ENCODE measurements around the gene COA8. TPM values are rescaled to one million over a fixed set of nuclear protein-coding genes. Genes with fewer than 3 reads are reported as not detected.

COA8 gene
- polyA plus RNA-seq, 1 of the 3 experiments (the other 2 are of a cell fraction): 25.2 TPM

GRCh38 chr14:103568952-103569351 is 6.2 kb downstream of the COA8 start:
- Histone ChIP-seq H4K20me1 (ENCODE audit: insufficient read depth) (peaks cover 60% of the 10 kb centered on the region), H3K4me2 (no peak overlapping the region)
- CTCF ChIA-PET: interaction anchor here (0.7 to 2.5 kb wide), 4 partner anchors 12 to 1918 kb away, joined by 3 to 7 read pairs (median 4); no protein-coding TSS in a partner anchor

GRCh38 chr14:103569408-103569807 is 6.6 kb downstream of the COA8 start:
- H3F3A ChIP-seq (replicated peaks; ENCODE audit: insufficient read depth): peaks cover 4% of the 10 kb centered on the region
- ChIA-PET CTCF (interaction anchor here (0.7 to 2.5 kb wide), 3 partner anchors 12 to 38 kb away, joined by 3 to 7 read pairs (median 5); no protein-coding TSS in a partner anchor), POLR2A (no interaction called here)
- H3K27me3 ChIP-seq (ENCODE audit: insufficient read depth): no peaks in the 10 kb centered on the region
- TF ChIP-seq NFIC (IDR thresholded peaks at IDR 0.05; ENCODE audit: borderline replicate concordance) (no peak), MEF2A (IDR thresholded peaks at IDR 0.05; ENCODE audit: borderline replicate concordance, low read depth) (no peak), RAD21 (IDR thresholded peaks at IDR 0.05; ENCODE audit: low read length) (no peak), REST (IDR thresholded peaks at IDR 0.05; ENCODE audit: low read depth, low read length) (no peak), GABPA (IDR thresholded peaks at IDR 0.05; ENCODE audit: low read depth) (no peak), RXRA (IDR thresholded peaks at IDR 0.05; ENCODE audit: borderline replicate concordance, low read depth) (no peak), FOXM1 (IDR thresholded peaks at IDR 0.05; ENCODE audit: low read depth) (no peak), RCOR1 (IDR thresholded peaks at IDR 0.05; ENCODE audit: low read length) (no peak), SMC3 (IDR thresholded peaks at IDR 0.05; ENCODE audit: low read depth, low read length) (no peak), NRF1 (IDR thresholded peaks at IDR 0.05; ENCODE audit: low read depth, low read length) (no peak), FOSL2 (IDR thresholded peaks at IDR 0.05; ENCODE audit: borderline replicate concordance, low read depth) (no peak)
- peaks cover 60% of the 10 kb centered on the region for H4K20me1 ChIP-seq (ENCODE audit: insufficient read depth)
- H3K36me3 ChIP-seq (replicated peaks in 1 of 2; ENCODE audit: control insufficient read depth in 1 of 2, insufficient read depth in 2 of 2, low read length in 1 of 2): peaks cover 1 to 20% of the 10 kb centered on the region in 2 experiments
- H2AFZ ChIP-seq (ENCODE audit: low read depth): no peak overlapping the region
- WGBS (ENCODE audit: low lambda C conversion rate): 94% methylated on average over 11 of the region's 11 CpGs
- H3K4me1 ChIP-seq (ENCODE audit: control insufficient read depth in 1 of 2, insufficient read depth in 2 of 2, low read depth in 1 of 2, low read length in 1 of 2): no peaks in the 10 kb centered on the region
- peaks cover 100% of the 10 kb centered on the region for H3K79me2 ChIP-seq (ENCODE audit: insufficient read depth)
- H3K9me2 ChIP-seq: no peaks in the 10 kb centered on the region
- no peak overlapping the region for H3K4me3 ChIP-seq (ENCODE audit: low read depth in 2 of 2, low read length in 1 of 2)
- H3K27ac ChIP-seq (ENCODE audit: low read depth in 2 of 2, low read length in 1 of 2): no peak overlapping the region
- H3K9ac ChIP-seq: no peak overlapping the region
- H3K4me2 ChIP-seq: no peak overlapping the region
- DNase-seq: no peak
- no peaks in the 10 kb centered on the region for H3K9me3 ChIP-seq

More at GRCh38 chr14:103568952-103569351, 6.2 kb downstream of the COA8 start:
- TF ChIP-seq NFIC (IDR thresholded peaks at IDR 0.05; ENCODE audit: borderline replicate concordance) (no peak), CHD2 (IDR thresholded peaks at IDR 0.05; ENCODE audit: low read length, partially characterized antibody) (no peak), FOXM1 (IDR thresholded peaks at IDR 0.05; ENCODE audit: low read depth) (no peak), POLR2AphosphoS5 (IDR thresholded peaks at IDR 0.05; ENCODE audit: low read depth, low read length) (no peak), RAD21 (IDR thresholded peaks at IDR 0.05; ENCODE audit: low read length) (no peak), SIN3A (IDR thresholded peaks at IDR 0.05; ENCODE audit: borderline replicate concordance, low read depth, low read length) (no peak), TEAD4 (IDR thresholded peaks at IDR 0.05; ENCODE audit: borderline replicate concordance, insufficient read depth) (no peak)
- Histone ChIP-seq H3F3A (replicated peaks; ENCODE audit: insufficient read depth) (peaks cover 4% of the 10 kb centered on the region), H3K4me3 (ENCODE audit: low read depth in 2 of 2, low read length in 1 of 2) (no peak overlapping the region), H3K4me1 (ENCODE audit: control insufficient read depth in 1 of 2, insufficient read depth in 2 of 2, low read depth in 1 of 2, low read length in 1 of 2) (no peaks in the 10 kb centered on the region; a peak in 1 of 4 replicates), H3K9me3 (no peaks in the 10 kb centered on the region), H2AFZ (ENCODE audit: low read depth) (no peak overlapping the region), H3K9ac (no peak overlapping the region), H3K27me3 (ENCODE audit: insufficient read depth) (no peaks in the 10 kb centered on the region), H3K79me2 (ENCODE audit: insufficient read depth) (peaks cover 100% of the 10 kb centered on the region), H3K36me3 (replicated peaks in 1 of 2; ENCODE audit: control insufficient read depth in 1 of 2, insufficient read depth in 2 of 2, low read length in 1 of 2) (peaks cover 0 to 19% of the 10 kb centered on the region in 2 experiments), H3K27ac (ENCODE audit: low read depth in 2 of 2, low read length in 1 of 2) (no peak overlapping the region), H3K9me2 (no peaks in the 10 kb centered on the region)
- no peak for DNase-seq
- POLR2A ChIA-PET: no interaction called here
- 93% methylated on average over 8 of the region's 8 CpGs for WGBS (ENCODE audit: low lambda C conversion rate)
